Liver (tissue), 3 donors: ENCODE measurements around the gene KAT6B.

Experiments used
- GABPA ChIP-seq, 2 donors: IDR thresholded peaks in 1 of 2; conservative IDR thresholded peaks in 1 of 2; 2 replicates each; pipeline ENCODE4 v1.6.1; 2016; ENCODE audit warnings: antibody characterized with exemption in 2 of 2, mild to moderate bottlenecking in 1 of 2, moderate library complexity in 1 of 2
- RAD21 ChIP-seq, 2 donors: IDR thresholded peaks; 2 replicates each; pipeline ENCODE4 v1.6.1; 2016; ENCODE audit warnings: antibody characterized with exemption in 2 of 2, mild to moderate bottlenecking in 2 of 2
- SP1 ChIP-seq: IDR thresholded peaks from 2 replicates; pipeline ENCODE4 v1.6.1; 2018; ENCODE audit warnings: antibody characterized with exemption, mild to moderate bottlenecking
- TF ChIP-seq, protein P1 (sequence below): fragments of 150-350 bp; IDR thresholded peaks from 2 replicates; pipeline ENCODE4 v1.5.1; 2017; ENCODE audit warnings: improper control_type of control experiment, low read depth, low read length; ENCODE audit not compliant: missing input control
- donor health status: healthy.
- donor health status: healthy.

DNA sequence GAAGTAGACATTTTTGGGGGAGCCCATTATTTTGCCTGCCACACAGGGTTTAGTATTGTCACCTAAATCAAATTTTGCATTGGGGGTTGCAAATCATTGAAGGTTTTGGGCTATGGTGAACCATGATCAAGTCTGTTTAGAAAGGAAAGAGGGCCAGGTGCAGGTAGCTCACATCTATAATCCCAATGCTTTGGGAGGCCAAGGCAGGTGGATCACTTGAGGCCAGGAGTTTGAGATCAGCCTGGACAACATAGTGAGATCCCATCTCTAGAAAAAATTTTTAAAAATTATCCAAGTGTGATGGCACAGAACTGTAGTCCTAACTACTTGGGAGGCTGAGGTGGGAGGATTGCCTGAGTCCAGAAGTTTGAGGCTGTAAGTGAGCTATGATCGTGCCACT lies 31.2 kb downstream of the KAT6B start:
- TF ChIP-seq, protein P1, sequence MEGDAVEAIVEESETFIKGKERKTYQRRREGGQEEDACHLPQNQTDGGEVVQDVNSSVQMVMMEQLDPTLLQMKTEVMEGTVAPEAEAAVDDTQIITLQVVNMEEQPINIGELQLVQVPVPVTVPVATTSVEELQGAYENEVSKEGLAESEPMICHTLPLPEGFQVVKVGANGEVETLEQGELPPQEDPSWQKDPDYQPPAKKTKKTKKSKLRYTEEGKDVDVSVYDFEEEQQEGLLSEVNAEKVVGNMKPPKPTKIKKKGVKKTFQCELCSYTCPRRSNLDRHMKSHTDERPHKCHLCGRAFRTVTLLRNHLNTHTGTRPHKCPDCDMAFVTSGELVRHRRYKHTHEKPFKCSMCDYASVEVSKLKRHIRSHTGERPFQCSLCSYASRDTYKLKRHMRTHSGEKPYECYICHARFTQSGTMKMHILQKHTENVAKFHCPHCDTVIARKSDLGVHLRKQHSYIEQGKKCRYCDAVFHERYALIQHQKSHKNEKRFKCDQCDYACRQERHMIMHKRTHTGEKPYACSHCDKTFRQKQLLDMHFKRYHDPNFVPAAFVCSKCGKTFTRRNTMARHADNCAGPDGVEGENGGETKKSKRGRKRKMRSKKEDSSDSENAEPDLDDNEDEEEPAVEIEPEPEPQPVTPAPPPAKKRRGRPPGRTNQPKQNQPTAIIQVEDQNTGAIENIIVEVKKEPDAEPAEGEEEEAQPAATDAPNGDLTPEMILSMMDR: no peak
- TF ChIP-seq GABPA (IDR thresholded peaks at IDR 0.05 in 1 of 2, conservative IDR thresholded peaks at IDR 0.05 in 1 of 2) (no peak), SP1 (no peak), RAD21 (IDR thresholded peaks at IDR 0.05) (no peak)
